A549 (cell line): ENCODE data around the gene MAPKAP1. TPM values are rescaled to one million over a fixed set of nuclear protein-coding genes. Genes with fewer than 3 reads are reported as not detected.

Experiments used
- ATAC-seq, 2 experiments: fragments of 200-7000 bp in 1 of 2; fragments of >200 bp in 1 of 2; cut with Nextera tagmentation in 1 of 2; cut with Tn5 transposase in 1 of 2; 3 replicates each; pipeline versions ENCODE4 v1.8.0 to v1.9.1; 2018 to 2020; ENCODE audit warnings: mild to moderate bottlenecking in 1 of 2, moderate library complexity in 1 of 2
- CTCF ChIA-PET: fragments of 300-600 bp; sonication (Branson Sonifier 250); formaldehyde crosslinking; extraction: SDS; loops from one replicate; lab custom pipeline; 2021; ENCODE audit warnings: antibody characterized with exemption, inconsistent platforms; lab: Yijun Ruan, JAX
- POLR2A ChIA-PET: fragments of 350-600 bp; formaldehyde crosslinking; extraction: SDS; loops from one replicate; lab custom pipeline; 2021; ENCODE audit warnings: antibody characterized with exemption, inconsistent platforms; lab: Yijun Ruan, JAX
- DNase-seq, 2 experiments: peaks; one replicate each; pipeline versions ENCODE4 v3.0.0 to v3.0.0-alpha.2; 2011 to 2016; ENCODE audit warnings: low read depth in 1 of 2, low spot score in 1 of 2
- FAIRE-seq: peaks from 2 replicates; lab custom pipeline; 2011; peaks lifted over from hg19 to GRCh38; lab: Jason Lieb, UNC
- H3K27ac ChIP-seq, 2 experiments: fragments of >200 bp; sonication (Bioruptor Twin); formaldehyde crosslinking; 3 replicates each; pipeline ENCODE4 v1.5.1; 2016 to 2017
- H3K4me1 ChIP-seq: fragments of >200 bp; sonication (Bioruptor Twin); formaldehyde crosslinking; 3 replicates; pipeline ENCODE4 v1.6.1; 2016
- H3K4me2 ChIP-seq: fragments of >200 bp; sonication (Bioruptor Twin); formaldehyde crosslinking; 3 replicates; pipeline ENCODE4 v1.6.1; 2016
- H3K4me3 ChIP-seq: fragments of >200 bp; sonication (Bioruptor Twin); formaldehyde crosslinking; 3 replicates; pipeline ENCODE4 v1.5.1; 2016
- H3K9me3 ChIP-seq: fragments of >200 bp; sonication (Bioruptor Twin); formaldehyde crosslinking; 3 replicates; pipeline ENCODE4 v1.6.1; 2016
- BCL3 ChIP-seq: fragments of >200 bp; sonication (Bioruptor Twin); formaldehyde crosslinking; IDR thresholded peaks from 3 replicates; pipeline ENCODE4 v1.6.1; 2016
- CBX2 ChIP-seq: fragments of 200-600 bp; sonication (generic); IDR thresholded peaks from 2 replicates; pipeline ENCODE4 v1.6.1; 2016; ENCODE audit warnings: low read depth, mild to moderate bottlenecking, borderline replicate concordance
- CHD2 ChIP-seq: fragments of 150-350 bp; IDR thresholded peaks from 2 replicates; pipeline ENCODE4 v1.6.1; 2014; ENCODE audit warnings: low read length; ENCODE audit not compliant: partially characterized antibody
- E2F6 ChIP-seq: IDR thresholded peaks from 2 replicates; pipeline ENCODE4 v1.6.1; 2012; ENCODE audit warnings: low read depth, borderline replicate concordance
- EHMT2 ChIP-seq: fragments of 200-600 bp; sonication (generic); IDR thresholded peaks from 2 replicates; pipeline ENCODE4 v1.6.1; 2016; ENCODE audit warnings: antibody characterized with exemption, low read depth, mild to moderate bottlenecking, moderate library complexity
- FOSB ChIP-seq: fragments of 250-450 bp; sonication (Bioruptor Pico); IDR thresholded peaks from 2 replicates; pipeline ENCODE4 v1.5.0; 2020; ENCODE audit warnings: mild to moderate bottlenecking, moderate library complexity
- HDAC2 ChIP-seq: fragments of 200-600 bp; sonication (generic); IDR thresholded peaks from 2 replicates; pipeline ENCODE4 v1.6.1; 2016
- HES2 ChIP-seq: fragments of >200 bp; sonication (Bioruptor Twin); formaldehyde crosslinking; IDR thresholded peaks from 2 replicates; pipeline ENCODE4 v1.6.1; 2016
- HMGXB4 ChIP-seq: fragments of 250-450 bp; sonication (Bioruptor Pico); IDR thresholded peaks from 2 replicates; pipeline ENCODE4 v1.5.0; 2021; ENCODE audit warnings: mild to moderate bottlenecking, moderate library complexity, borderline replicate concordance
- HOXB5 ChIP-seq: fragments of 250-450 bp; sonication (Bioruptor Pico); IDR thresholded peaks from 2 replicates; pipeline ENCODE4 v1.5.0; 2020; ENCODE audit warnings: mild to moderate bottlenecking, moderate library complexity
- MYC ChIP-seq: IDR thresholded peaks from 2 replicates; pipeline ENCODE4 v1.6.1; 2012; ENCODE audit warnings: mild to moderate bottlenecking, inconsistent platforms, low read length, improper control_type of control experiment, borderline replicate concordance
- NFE2L2 ChIP-seq: fragments of 150-350 bp; conservative IDR thresholded peaks from 2 replicates; pipeline ENCODE4 v1.6.1; 2014; ENCODE audit warnings: low read length
- PBX3 ChIP-seq: IDR thresholded peaks from 2 replicates; pipeline ENCODE4 v1.6.1; 2012
- PHF8 ChIP-seq: fragments of 200-600 bp; sonication (generic); IDR thresholded peaks from 2 replicates; pipeline ENCODE4 v1.6.1; 2016; ENCODE audit warnings: low read depth, mild to moderate bottlenecking, antibody characterized with exemption, moderate library complexity, borderline replicate concordance
- POLR2A ChIP-seq: IDR thresholded peaks from 2 replicates; pipeline ENCODE4 v1.6.1; 2012; ENCODE audit warnings: mild to moderate bottlenecking, low read length
- RCOR1 ChIP-seq: fragments of 150-350 bp; IDR thresholded peaks from 2 replicates; pipeline ENCODE4 v1.6.1; 2014; ENCODE audit warnings: antibody characterized with exemption, low read length, low read depth
- RFX5 ChIP-seq: fragments of 450-650 bp; IDR thresholded peaks from 2 replicates; pipeline ENCODE4 v1.7.1; 2014; ENCODE audit warnings: antibody characterized with exemption, mild to moderate bottlenecking, moderate library complexity
- SMC3 ChIP-seq: fragments of >200 bp; sonication (Bioruptor Twin); formaldehyde crosslinking; IDR thresholded peaks from 3 replicates; pipeline ENCODE4 v1.6.1; 2018; ENCODE audit warnings: inconsistent platforms
- TFCP2L1 ChIP-seq: fragments of 250-450 bp; sonication (Bioruptor Pico); IDR thresholded peaks from 2 replicates; pipeline ENCODE4 v1.5.0; 2021; ENCODE audit warnings: mild to moderate bottlenecking
- ZC3H11A ChIP-seq: fragments of 450-650 bp; IDR thresholded peaks from 2 replicates; pipeline ENCODE4 v1.6.1; 2014; ENCODE audit warnings: antibody characterized with exemption, mild to moderate bottlenecking
- WGBS: methylation state at CpG from one replicate; pipeline ENCODE4 v1.1.6; 2017; ENCODE audit errors: missing lambda C conversion rate; 5-methylcytosine and 5-hydroxymethylcytosine counted together
- polyA plus RNA-seq, 4 experiments: library from polyadenylated mRNA; depleted of rRNA in 3 of 4; stranded (reverse); fragments of >200 nt; fragmentation: RNase III in 1 of 4; extraction: RNeasy Plus Mini Kit Qiagen cat#74134 plus additional on column Dnase treatment in 1 of 4; gene quantifications; 2 replicates in 3 of 4; 3 replicates in 1 of 4; pipeline ENCODE4 v1.2.3, GENCODE V29; 2011 to 2017

The MAPKAP1 gene
- polyA plus RNA-seq, 2 of the 4 experiments (the other 2 are of a cell fraction) = 49.9 to 119 TPM

- TF ChIP-seq BCL3 = no peak
Measured at GRCh38 chr9:125655691-125656410, 51.2 kb downstream of the MAPKAP1 start (continued).

GRCh38 chr9:125655066-125655633 lies 51.9 kb downstream of the MAPKAP1 start:
- H3K9me3 ChIP-seq = no peaks in the 10 kb centered on the region
- DNase-seq (no peak), FAIRE-seq (no peak), ATAC-seq (no peak)
- CTCF ChIA-PET = no interaction called here
- no peak overlapping the region for H3K4me3 ChIP-seq
- peaks cover 17% of the 10 kb centered on the region for H3K4me1 ChIP-seq
- POLR2A ChIA-PET = no interaction called here
- H3K4me2 ChIP-seq = no peak overlapping the region
- TF ChIP-seq CBX2 = no peak
- H3K27ac ChIP-seq = no peak overlapping the region
- WGBS = 86% methylated on average over 4 of the region's 4 CpGs

GRCh38 chr9:125654121-125654520 lies 52.9 kb downstream of the MAPKAP1 start:
- no peak for FAIRE-seq
- ChIA-PET CTCF (no interaction called here), POLR2A (no interaction called here)
- Histone ChIP-seq H3K9me3 (no peaks in the 10 kb centered on the region), H3K27ac (no peak overlapping the region), H3K4me1 (peaks cover 25% of the 10 kb centered on the region), H3K4me3 (no peak overlapping the region), H3K4me2 (no peak overlapping the region)
- TF ChIP-seq POLR2A = no peak
- DNase-seq = no peak
- no peak for ATAC-seq
- WGBS = 74% methylated on average over 5 of the region's 5 CpGs

GRCh38 chr9:125653325-125653724 lies 53.7 kb downstream of the MAPKAP1 start:
- H3K9me3 ChIP-seq = no peaks in the 10 kb centered on the region
- ATAC-seq (no peak), FAIRE-seq (no peak), DNase-seq (no peak)
- no peak overlapping the region for H3K4me3 ChIP-seq
- CTCF ChIA-PET = interaction anchor here (1.3 kb wide), 1 partner anchor 246 kb away, joined by 3 read pairs; no protein-coding TSS in a partner anchor
- POLR2A ChIA-PET = no interaction called here
- H3K4me1 ChIP-seq = peaks cover 27% of the 10 kb centered on the region
- TF ChIP-seq HES2 (no peak), E2F6 (no peak), HOXB5 (CRISPR knock-in tag) (no peak), PHF8 (no peak), POLR2A (no peak), FOSB (CRISPR knock-in tag) (no peak), CHD2 (no peak), TFCP2L1 (CRISPR knock-in tag) (no peak), PBX3 (no peak), RFX5 (no peak), RCOR1 (no peak), HDAC2 (no peak), MYC (no peak), ZC3H11A (no peak), NFE2L2 (no peak), EHMT2 (no peak), SMC3 (no peak), HMGXB4 (no peak)
- no peak overlapping the region for H3K4me2 ChIP-seq
- 98% methylated on average over 3 of the region's 3 CpGs for WGBS
- no peak overlapping the region for H3K27ac ChIP-seq
